Endometrial microvascular endothelial cells (primary cell): ENCODE measurements around the gene CTNNBIP1. TPM values are rescaled to one million over a fixed set of nuclear protein-coding genes. Genes with fewer than 3 reads are reported as not detected.
"Not testable (repeated sequence)": the region's sequence is repeated elsewhere in the genome, so short reads cannot be mapped to it uniquely, and the experiment has no call there.

Experiments
- in situ Hi-C: cut with HindIII; loops from 2 replicates; pipeline ENCODE4 v1.10.0; 2017; ENCODE audit warnings: low sequenced_read_pairs, low pct_unique_long_range_greater_than_20kb; ENCODE audit errors: inconsistent ontology term
- total RNA-seq: library from RNA; depleted of rRNA; stranded (reverse); fragments of >200 nt; gene quantifications from one replicate; pipeline ENCODE4 v1.2.3, GENCODE V29; 2015; ENCODE audit errors: inconsistent ontology term

The CTNNBIP1 gene
- total RNA-seq, 1 donor from 2014 or later = 32.3 TPM

- in situ Hi-C loops = no loop called here
These were observed 85.9 kb downstream of the CTNNBIP1 start, which contains the start of gene CLSTN1 for GRCh38 chr1:9823943-9824701. Gene CLSTN1, minus strand, starts transcription at chr1:9823965. Its CDS starts 232 bp downstream, at chr1:9823733.

GRCh38 chr1:9823693-9823942, 86.5 kb downstream of the CTNNBIP1 start:
- in situ Hi-C loops = no loop called here

GRCh38 chr1:9822897-9823692, 87.0 kb downstream of the CTNNBIP1 start:
- in situ Hi-C loops = no loop called here

GRCh38 chr1:9822490-9822889, 87.6 kb downstream of the CTNNBIP1 start:
- in situ Hi-C loops = no loop called here

GRCh38 chr1:9821710-9822109, 88.4 kb downstream of the CTNNBIP1 start:
- in situ Hi-C loops = no loop called here

- in situ Hi-C loops = no loop called here
These were observed 89.5 kb downstream of the CTNNBIP1 start for GRCh38 chr1:9820521-9820920.

GRCh38 chr1:9817734-9818133, 92.3 kb downstream of the CTNNBIP1 start:
- in situ Hi-C loops = no loop called here

- in situ Hi-C loops = no loop called here
These were observed 93.9 kb downstream of the CTNNBIP1 start for GRCh38 chr1:9816199-9816598.

GRCh38 chr1:9815150-9815549, 94.9 kb downstream of the CTNNBIP1 start:
- in situ Hi-C loops = no loop called here

- in situ Hi-C loops = no loop called here
These were observed 95.5 kb downstream of the CTNNBIP1 start for GRCh38 chr1:9814619-9815018.

GRCh38 chr1:9811239-9811966, 98.7 kb downstream of the CTNNBIP1 start:
- in situ Hi-C loops = no loop called here

- in situ Hi-C loops = no loop called here
These were observed 101.0 kb downstream of the CTNNBIP1 start for GRCh38 chr1:9809100-9809510.

- in situ Hi-C loops = no loop called here
These were observed 101.6 kb downstream of the CTNNBIP1 start for GRCh38 chr1:9808459-9808858.

GRCh38 chr1:9807541-9807940, 102.5 kb downstream of the CTNNBIP1 start:
- in situ Hi-C loops = no loop called here

GRCh38 chr1:9805972-9806371, 104.1 kb downstream of the CTNNBIP1 start:
- in situ Hi-C loops = not testable (repeated sequence)

- in situ Hi-C loops = no loop called here
These were observed 105.0 kb downstream of the CTNNBIP1 start for GRCh38 chr1:9805006-9805508.

GRCh38 chr1:9803003-9803918, 106.8 kb downstream of the CTNNBIP1 start:
- in situ Hi-C loops = not testable (repeated sequence)

GRCh38 chr1:9801909-9802308, 108.2 kb downstream of the CTNNBIP1 start:
- in situ Hi-C loops = no loop called here
